Activated CD8-positive, alpha-beta memory T cell treated with anti-CD3 and anti-CD28 coated beads, Interleukin-2, amount 10 ng/mL, durations not matched to agents 7 days and 5 days (primary cell): Measurements from ENCODE around the gene APOBR. TPM values are rescaled to one million over a fixed set of nuclear protein-coding genes. Genes with fewer than 3 reads are reported as not detected.
"Not testable (repeated sequence)": the region's sequence is repeated elsewhere in the genome, so short reads cannot be mapped to it uniquely, and the experiment has no call there.

Source experiments
- ATAC-seq: fragments of 150-1000 bp; cut with Tn5 transposase; one replicate; pipeline ENCODE4 v1.10.0; 2021; ENCODE audit warnings: moderate library complexity
- CTCF ChIA-PET: fragments of 350-600 bp; sonication (Branson Sonifier 250); formaldehyde crosslinking; loops from one replicate; lab custom pipeline; 2021; ENCODE audit warnings: antibody characterized with exemption; lab: Charles Lee
- DNase-seq: peaks from one replicate; pipeline ENCODE4 v3.0.0-alpha.2; 2020
- H3K27ac Mint-ChIP-seq: one replicate; pipeline ENCODE4 v1.8.0; 2021; ENCODE audit warnings: mild to moderate bottlenecking, mixed read lengths
- H3K27me3 Mint-ChIP-seq: one replicate; pipeline ENCODE4 v1.8.0; 2021; ENCODE audit warnings: mixed read lengths
- H3K36me3 Mint-ChIP-seq: one replicate; pipeline ENCODE4 v1.8.0; 2021; ENCODE audit warnings: mild to moderate bottlenecking, mixed read lengths
- H3K4me1 Mint-ChIP-seq: one replicate; pipeline ENCODE4 v1.8.0; 2021; ENCODE audit warnings: mixed read lengths
- H3K4me3 Mint-ChIP-seq: one replicate; pipeline ENCODE4 v1.8.0; 2021; ENCODE audit warnings: mild to moderate bottlenecking, moderate library complexity, mixed read lengths
- H3K9me3 Mint-ChIP-seq: one replicate; pipeline ENCODE4 v1.8.0; 2022; ENCODE audit warnings: low read depth, mixed read lengths
- total RNA-seq, 2 experiments: library from RNA; stranded (reverse); gene quantifications; one replicate each; pipeline ENCODE4 v1.2.3, GENCODE V29; 2021

APOBR gene
- total RNA-seq, 2 experiments from 2014 or later, result 25.5 to 28.0 TPM

DNA sequence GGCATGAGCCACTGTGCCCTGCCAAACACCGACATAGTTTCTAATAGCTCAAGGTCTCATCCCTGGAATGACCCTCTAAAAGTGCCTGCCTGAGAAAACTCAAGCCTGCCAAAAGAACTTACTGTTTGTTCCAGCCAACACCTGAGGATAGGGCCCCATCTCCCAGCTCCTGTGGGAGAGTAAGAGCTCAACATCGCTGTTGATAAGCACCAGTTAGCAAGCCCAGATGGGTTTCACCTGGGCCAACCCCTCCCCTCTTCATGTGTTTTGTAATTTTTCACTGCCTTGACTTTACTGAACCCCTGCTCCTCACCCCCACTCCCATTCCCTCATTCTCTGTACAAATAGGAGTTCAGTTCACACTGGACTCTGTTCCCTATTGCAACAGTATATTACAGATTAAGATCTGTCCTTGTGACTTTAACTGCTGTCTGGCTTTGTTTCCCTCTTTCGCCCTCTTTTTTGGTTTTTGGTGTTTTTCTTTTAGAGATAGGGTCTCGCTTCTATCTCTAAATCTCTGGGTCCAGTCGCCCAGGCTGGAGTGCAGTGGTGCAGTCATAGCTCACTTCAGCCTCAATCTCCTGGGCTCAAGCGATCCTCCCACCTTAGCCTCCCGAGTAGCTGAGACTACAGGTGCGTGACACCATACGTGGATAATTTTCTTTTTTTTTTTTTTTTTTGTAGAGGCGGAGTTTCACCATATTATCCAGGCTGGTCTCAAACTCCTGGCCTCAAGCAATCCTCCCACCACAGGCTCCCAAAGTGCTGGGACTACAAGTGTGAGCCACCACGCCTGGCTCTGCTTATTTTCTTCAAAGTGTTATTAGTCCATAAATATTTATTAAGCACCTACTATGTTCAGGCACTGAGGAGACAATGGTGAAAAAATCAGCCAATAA, 32.0 kb downstream of the APOBR start:
- Mint-ChIP-seq H3K9me3 (no peaks in the 10 kb centered on the region), H3K4me1 (peaks cover 8% of the 10 kb centered on the region), H3K4me3 (no peak overlapping the region), H3K27ac (no peak overlapping the region), H3K36me3 (no peaks in the 10 kb centered on the region), H3K27me3 (no peaks in the 10 kb centered on the region)
- ATAC-seq (no peak), DNase-seq (no peak)
- CTCF ChIA-PET, result no interaction called here

DNA sequence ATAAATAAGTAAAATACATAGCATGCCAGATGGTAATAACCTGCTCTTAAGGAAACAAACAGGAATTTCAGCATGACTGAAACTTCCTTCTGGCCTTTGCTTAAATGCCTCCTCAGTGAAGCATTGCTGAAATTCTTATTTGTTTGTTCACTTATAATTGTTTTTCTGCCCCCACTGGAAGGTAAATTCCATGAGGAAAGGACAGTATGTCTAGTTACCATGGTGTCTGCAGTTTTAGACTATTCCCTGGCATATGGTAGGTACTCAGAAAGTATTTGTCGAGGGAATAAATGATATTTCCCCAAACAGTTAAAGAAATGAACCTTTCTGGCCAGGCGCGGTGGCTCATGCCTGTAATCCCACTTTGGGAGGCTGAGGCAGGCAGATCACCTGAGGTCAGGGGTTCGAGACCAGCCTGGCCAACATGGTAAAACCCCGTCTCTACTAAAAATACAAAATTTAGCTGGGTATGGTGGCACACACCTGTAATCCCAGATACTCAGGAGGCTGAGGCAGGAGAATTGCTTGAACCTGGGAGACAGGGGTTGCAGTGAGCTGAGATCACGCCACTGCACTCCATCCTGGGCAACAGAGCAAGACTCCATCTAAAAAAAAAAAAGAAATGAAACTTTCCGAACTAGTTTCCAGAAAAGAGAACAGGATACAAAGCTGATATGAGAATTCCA, 32.8 kb downstream of the APOBR start:
- ATAC-seq, CTCF ChIA-PET, H3K4me1 Mint-ChIP-seq, DNase-seq, H3K27me3 Mint-ChIP-seq, H3K9me3 Mint-ChIP-seq, H3K36me3 Mint-ChIP-seq, H3K27ac Mint-ChIP-seq, H3K4me3 Mint-ChIP-seq: not testable (repeated sequence)

DNA sequence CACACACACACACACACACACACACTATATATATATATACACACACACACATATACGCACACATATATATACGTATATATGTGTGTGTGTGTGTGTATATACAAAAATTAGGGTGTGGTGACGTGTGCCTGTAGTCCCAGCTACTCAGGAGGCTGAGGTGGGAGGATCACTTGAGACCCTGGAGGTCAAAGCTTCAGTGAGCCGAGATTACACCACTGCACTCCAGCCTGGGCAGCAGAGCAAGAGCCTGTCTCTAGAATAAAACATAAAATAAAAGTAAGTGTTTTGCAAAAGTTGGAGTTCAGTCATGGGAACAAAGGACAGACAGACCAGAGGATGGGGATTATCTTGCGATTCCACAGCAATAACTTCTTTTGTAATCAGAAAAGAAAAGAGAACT, 33.5 kb downstream of the APOBR start:
- Mint-ChIP-seq H3K36me3 (no peaks in the 10 kb centered on the region), H3K27me3 (no peaks in the 10 kb centered on the region), H3K4me3 (no peak overlapping the region), H3K4me1 (peaks cover 2% of the 10 kb centered on the region), H3K9me3 (no peaks in the 10 kb centered on the region), H3K27ac (no peak overlapping the region)
- DNase-seq, result no peak
- CTCF ChIA-PET, result no interaction called here
- no peak for ATAC-seq

DNA sequence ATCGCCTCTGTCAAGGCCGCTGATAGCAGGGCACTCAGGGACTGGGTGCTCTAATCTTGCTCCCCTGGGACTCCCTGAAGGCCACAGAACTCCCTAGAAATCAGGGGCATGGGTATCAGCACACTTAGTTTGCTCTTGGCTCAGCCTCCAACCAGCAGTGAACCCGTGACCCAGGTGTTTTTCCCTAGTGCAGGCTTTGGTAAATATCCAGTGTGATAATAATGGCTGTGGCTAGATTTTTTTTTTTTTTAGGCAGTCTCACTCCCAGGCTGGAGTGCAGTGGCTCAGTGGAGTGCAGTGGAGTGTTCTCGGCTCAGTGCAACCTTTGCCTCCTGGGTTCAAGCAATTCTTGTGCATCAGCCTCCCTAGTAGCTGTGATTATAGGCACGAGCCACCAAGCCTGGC, 34.0 kb downstream of the APOBR start:
- H3K4me3 Mint-ChIP-seq, result no peak overlapping the region
- CTCF ChIA-PET, result no interaction called here
- no peak overlapping the region for H3K27ac Mint-ChIP-seq
- H3K9me3 Mint-ChIP-seq, result no peaks in the 10 kb centered on the region
- no peaks in the 10 kb centered on the region for H3K4me1 Mint-ChIP-seq
- ATAC-seq, result no peak
- DNase-seq, result no peak
- H3K36me3 Mint-ChIP-seq, result no peaks in the 10 kb centered on the region
- no peaks in the 10 kb centered on the region for H3K27me3 Mint-ChIP-seq

DNA sequence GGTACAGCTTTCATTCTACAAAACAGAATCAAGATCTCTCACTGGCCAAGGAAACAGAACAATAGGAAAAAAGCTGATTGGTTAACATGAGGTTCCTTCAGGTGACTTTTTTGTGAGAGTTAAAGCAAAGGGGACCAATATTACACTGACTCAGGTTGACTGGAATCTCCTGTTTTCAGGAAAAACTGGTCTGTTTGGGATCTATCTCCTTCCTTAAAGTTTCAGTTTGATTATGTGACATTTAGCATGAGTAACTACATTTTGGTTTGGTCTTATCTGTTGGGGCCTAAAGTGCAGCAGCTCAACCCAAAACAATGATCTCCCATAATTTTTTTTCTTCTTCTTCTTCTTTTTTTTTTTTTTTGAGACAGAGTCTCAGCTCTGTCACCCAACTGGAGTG, 34.7 kb downstream of the APOBR start:
- Mint-ChIP-seq H3K27me3 (no peaks in the 10 kb centered on the region), H3K36me3 (no peaks in the 10 kb centered on the region), H3K27ac (no peak overlapping the region)

DNA sequence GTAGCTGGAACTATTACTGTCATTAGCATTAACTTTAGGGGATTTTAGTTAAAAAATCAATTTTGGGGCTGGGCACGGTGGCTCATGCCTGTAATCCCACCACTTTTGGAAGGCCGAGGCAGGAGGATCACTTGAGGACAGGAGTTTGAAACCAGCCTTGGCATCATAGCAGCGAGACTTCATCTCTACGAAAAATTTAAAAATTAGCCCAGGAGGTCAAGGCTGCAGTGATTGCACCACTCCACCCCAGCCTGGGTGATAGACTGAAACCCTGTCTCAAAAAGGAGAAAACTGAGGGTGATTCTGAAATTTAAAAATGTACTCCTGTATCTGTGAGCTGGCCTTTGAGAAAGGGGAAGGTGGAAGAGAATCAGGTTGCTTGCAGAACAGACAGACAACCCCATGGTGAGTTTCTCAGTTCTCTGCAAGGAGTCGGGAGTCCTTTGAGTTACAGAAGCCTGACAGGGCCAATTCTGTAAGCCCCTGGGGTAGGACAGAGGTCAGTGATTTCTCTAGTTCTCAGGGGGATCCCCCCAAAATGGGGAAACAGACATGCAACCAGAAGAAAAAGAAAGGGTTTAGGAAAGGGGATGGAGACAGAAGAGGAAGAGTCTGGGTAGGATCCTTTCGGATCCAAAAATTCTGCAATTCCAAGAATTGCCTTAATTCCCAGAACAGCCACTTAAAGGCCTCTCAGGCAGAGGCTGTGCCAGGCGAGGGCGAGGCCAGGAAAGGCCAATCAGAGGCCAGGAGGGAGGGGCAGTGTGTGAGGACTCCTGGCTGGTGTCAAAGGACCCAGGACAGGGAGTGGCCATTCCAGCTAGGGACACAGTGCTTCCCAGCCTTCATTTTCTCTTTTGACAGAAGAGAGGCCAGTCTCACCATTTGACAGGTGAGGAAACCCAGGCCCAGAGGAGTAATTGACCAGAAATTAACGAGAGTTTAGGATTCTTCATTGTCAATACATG, 37.6 kb downstream of the APOBR start:
- no peak overlapping the region for H3K27ac Mint-ChIP-seq
- H3K27me3 Mint-ChIP-seq, result no peaks in the 10 kb centered on the region

More for the DNA sequence above, 34.7 kb downstream of the APOBR start:
- CTCF ChIA-PET, result no interaction called here
- H3K9me3 Mint-ChIP-seq, result no peaks in the 10 kb centered on the region
- DNase-seq (no peak), ATAC-seq (no peak)
- peaks cover under 1% of the 10 kb centered on the region for H3K4me1 Mint-ChIP-seq
- no peak overlapping the region for H3K4me3 Mint-ChIP-seq

DNA sequence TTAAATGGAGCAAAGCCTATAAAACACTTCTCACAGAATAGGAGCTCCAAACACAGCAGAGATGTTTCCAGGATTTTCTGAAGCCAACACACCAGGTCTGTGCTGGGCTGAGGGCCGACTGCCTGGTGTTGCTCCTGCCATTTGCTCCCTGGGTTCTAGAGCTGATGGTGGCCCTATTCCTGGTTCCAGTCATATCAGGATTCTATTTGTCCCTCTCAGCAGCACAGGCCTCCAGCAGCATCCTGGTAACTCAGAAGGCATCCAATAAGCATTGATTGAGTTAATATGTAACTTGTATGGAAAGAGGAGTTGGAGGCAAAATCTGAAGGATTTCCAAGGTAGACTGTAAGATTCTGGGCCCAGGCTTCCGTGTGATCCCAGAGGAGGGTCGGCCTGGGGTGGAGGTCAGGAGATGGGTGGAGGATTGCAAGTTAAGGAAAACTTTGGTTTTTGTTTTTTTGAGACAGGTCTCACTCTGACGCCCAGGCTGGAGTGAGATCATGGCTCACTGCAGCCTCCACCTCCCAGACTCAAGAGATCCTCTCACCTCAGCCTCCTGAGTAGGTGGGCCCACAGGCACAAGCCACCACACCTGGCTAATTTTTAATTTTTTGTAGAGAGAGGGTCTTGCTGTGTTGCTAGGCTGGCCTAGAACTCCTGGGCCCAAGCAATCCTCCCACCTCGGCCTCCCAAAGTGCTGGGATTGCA, 38.7 kb downstream of the APOBR start:
- no peak overlapping the region for H3K27ac Mint-ChIP-seq

More for the DNA sequence above, 37.6 kb downstream of the APOBR start:
- Mint-ChIP-seq H3K4me1 (peaks cover 16% of the 10 kb centered on the region), H3K4me3 (no peak overlapping the region), H3K36me3 (no peaks in the 10 kb centered on the region), H3K9me3 (no peaks in the 10 kb centered on the region)
- ATAC-seq, result no peak
- no peak for DNase-seq
- CTCF ChIA-PET, result interaction anchor here (1.4 kb wide), 1 partner anchor 16 kb away, joined by 3 read pairs; no protein-coding TSS in a partner anchor

DNA sequence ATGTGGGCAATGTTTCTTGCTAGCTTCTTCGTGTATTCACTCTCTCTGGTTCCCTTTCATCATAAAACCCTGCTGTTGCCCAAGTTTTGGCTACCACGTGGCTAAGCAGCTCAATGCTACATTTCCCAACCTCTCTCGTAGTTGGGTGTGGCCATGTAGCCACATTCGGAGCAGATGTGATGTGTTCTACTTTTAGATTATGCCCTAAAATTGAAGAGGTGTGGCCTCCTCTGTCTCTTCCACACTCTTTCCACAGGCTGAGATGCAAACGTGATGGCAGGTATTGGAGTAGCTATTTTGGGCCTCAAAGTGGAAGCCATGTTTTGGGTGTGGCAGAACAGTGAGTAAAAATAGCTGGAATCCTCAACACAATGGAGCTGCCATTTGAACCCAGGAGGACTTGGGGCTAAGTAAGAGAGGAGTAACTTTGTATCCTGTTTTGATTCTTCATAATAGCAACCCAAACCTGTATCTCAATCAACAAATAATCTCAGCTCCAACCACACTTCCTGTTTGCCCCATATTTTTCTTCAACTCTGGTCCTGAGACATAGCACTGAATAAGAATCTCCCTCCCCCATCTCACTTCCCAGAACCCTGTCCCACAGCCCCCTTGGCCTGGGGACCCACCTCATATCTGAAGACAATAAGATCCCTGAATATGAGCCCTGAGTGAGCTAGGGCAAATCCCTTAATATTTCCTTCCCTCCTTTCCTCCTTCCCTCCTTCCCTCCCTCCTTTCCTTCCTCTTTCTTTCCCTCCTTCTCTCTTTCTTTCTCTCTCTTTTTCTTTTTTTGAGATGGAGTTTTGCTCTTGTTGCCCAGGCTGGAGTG, 40.3 kb downstream of the APOBR start:
- Mint-ChIP-seq H3K4me1 (peaks cover 16% of the 10 kb centered on the region), H3K27ac (no peak overlapping the region), H3K4me3 (no peak overlapping the region), H3K27me3 (no peaks in the 10 kb centered on the region), H3K9me3 (no peaks in the 10 kb centered on the region), H3K36me3 (no peaks in the 10 kb centered on the region)
- CTCF ChIA-PET, result interaction anchor here (1.5 kb wide), 1 partner anchor 15 kb away, joined by 4 read pairs; no protein-coding TSS in a partner anchor
- DNase-seq (no peak), ATAC-seq (peak; percentile 30)

More for the DNA sequence above, 38.7 kb downstream of the APOBR start:
- DNase-seq (no peak), ATAC-seq (no peak)
- Mint-ChIP-seq H3K27me3 (no peaks in the 10 kb centered on the region), H3K4me3 (no peak overlapping the region), H3K9me3 (no peaks in the 10 kb centered on the region), H3K4me1 (peaks cover 16% of the 10 kb centered on the region), H3K36me3 (no peaks in the 10 kb centered on the region)
- CTCF ChIA-PET, result no interaction called here

DNA sequence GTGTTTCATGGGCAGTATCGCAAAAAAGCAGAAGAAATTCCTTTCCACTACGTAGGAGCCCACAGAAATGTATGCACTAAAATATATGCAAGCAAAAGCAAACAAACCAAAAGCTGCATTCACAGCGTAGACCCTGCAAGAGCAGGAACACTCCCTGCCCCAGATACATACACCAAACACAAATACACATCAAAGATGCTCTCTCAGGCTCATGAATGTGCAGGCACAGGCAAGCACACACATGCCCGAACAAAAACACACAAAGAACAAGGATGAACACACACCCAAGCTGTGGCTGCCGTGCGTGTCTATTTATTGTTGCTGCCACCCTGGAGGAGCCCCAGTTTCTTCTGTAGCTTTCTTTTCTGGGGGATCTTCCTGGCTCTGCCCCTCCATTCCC, 42.6 kb downstream of the APOBR start:
- Mint-ChIP-seq H3K9me3 (no peaks in the 10 kb centered on the region), H3K4me3 (no peak overlapping the region), H3K27me3 (no peaks in the 10 kb centered on the region), H3K36me3 (no peaks in the 10 kb centered on the region), H3K27ac (no peak overlapping the region), H3K4me1 (peaks cover 19% of the 10 kb centered on the region)
- no peak for DNase-seq
- no peak for ATAC-seq
- CTCF ChIA-PET, result no interaction called here

DNA sequence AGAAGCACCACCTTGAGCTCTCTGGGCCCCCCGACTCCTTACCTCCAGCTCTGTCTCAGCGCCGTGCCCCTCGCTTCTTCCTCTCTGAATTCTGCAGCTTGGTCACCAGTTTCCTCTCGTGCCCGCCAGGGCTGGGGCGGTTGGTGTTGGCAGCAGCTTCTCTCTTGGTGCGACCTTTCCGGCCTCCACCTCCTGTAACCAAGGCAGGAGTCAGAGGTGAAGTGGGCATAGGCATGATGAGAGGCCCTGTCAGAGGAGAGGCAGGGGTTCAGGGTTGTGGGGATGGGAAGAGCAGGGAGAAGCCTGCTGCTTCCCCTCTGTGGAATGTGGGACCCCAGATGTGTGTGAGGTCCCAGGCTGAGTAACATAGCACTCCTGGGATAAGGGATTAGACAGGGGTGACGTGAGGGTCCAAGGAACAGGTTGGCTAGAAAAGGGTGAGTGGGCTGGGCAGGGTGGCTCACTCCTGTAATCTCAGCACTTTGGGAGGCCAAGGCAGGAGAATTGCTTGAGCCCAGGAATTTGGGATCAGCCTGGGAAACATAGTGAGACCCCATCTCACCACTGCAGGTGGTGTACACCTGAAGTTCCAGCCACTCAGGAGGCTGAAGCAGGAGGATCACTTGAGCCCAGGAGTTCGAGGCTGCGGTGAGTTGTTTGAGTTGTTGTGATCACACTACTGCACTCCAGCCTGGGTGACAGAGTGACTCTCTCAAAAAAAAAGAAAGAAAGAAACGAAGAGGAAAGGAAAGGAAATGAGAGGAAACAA, 43.7 kb downstream of the APOBR start:
- no peak overlapping the region for H3K27ac Mint-ChIP-seq
- no peaks in the 10 kb centered on the region for H3K36me3 Mint-ChIP-seq
- H3K4me3 Mint-ChIP-seq, result no peak overlapping the region
- H3K27me3 Mint-ChIP-seq, result no peaks in the 10 kb centered on the region
- no peaks in the 10 kb centered on the region for H3K9me3 Mint-ChIP-seq
- CTCF ChIA-PET, result no interaction called here
- peaks cover 21% of the 10 kb centered on the region for H3K4me1 Mint-ChIP-seq
- DNase-seq (no peak), ATAC-seq (no peak)

DNA sequence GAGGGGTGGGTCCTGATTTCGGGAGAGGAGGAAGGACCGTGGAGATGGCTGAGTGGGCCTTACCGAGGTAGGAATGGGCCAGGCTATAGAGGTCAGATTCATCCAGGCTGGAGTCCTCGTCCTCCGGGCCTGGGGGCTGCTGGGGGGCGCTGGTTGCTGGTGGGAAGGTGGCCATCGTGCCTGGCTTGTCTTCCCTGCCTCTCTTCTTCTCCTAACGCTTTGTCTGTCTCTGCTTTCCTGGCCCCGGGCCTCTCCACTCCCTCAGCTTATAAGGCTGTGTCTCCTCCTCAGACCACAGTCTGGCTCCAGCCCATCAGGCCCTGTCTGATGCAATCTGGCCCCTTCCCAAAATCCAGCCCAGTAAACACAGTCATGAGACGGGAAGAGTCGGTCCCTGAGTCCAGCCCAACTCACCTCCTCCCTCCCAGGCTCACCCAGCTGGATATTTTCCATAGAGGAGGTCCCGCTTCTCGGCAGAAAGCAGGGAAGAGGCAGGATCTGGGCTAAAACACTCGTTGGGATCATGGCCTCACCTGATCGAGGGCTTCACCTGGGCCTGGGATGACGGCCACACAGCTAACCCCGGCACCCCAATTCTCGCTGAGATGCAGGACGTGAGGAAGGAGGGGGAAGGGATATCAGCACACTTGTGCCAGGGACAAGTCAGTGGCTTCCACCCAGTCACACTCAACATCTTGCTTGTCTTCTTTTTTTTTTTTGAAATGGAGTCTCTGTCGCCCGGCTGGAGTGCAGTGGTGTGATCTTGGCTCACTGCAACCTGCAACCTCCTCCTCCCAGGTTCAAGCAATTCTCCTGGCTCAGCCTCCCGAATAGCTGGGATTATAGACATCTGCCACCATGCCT, 44.5 kb downstream of the APOBR start, which contains the start of gene NUPR1:
NUPR1 (minus strand) TSS at position 242 of the 864 bp plus-strand sequence; CDS start at position 175, 67 bp downstream.
- DNase-seq (no peak), ATAC-seq (no peak)
- CTCF ChIA-PET, result no interaction called here
- no peaks in the 10 kb centered on the region for H3K27me3 Mint-ChIP-seq
- H3K27ac Mint-ChIP-seq, result no peak within 1 kb of the TSS
- H3K4me1 Mint-ChIP-seq, result peaks cover 21% of the 10 kb centered on the region
- H3K4me3 Mint-ChIP-seq, result no peak within 1 kb of the TSS
- no peaks in the 10 kb centered on the region for H3K9me3 Mint-ChIP-seq
- H3K36me3 Mint-ChIP-seq, result no peaks in the 10 kb centered on the region
